DOHH2 (cell line): ENCODE results near the gene DNAH11.
"Not testable (repeated sequence)": the region's sequence is repeated elsewhere in the genome, so short reads cannot be mapped to it uniquely, and the experiment has no call there.

Experiments
- H3F3A ChIP-seq: fragments of 200-600 bp; sonication (generic), shearing (Covaris generic); 2 replicates; pipeline ENCODE4 v1.6.0; 2016; ENCODE audit warnings: antibody characterized with exemption, mild to moderate bottlenecking; ENCODE audit not compliant: control insufficient read depth, insufficient read depth
- H3K27ac ChIP-seq: fragments of 200-600 bp; sonication (generic); 2 replicates; pipeline ENCODE4 v1.5.1; 2014; ENCODE audit warnings: low read depth, mild to moderate bottlenecking, low read length, moderate library complexity
- H3K27me3 ChIP-seq: fragments of 200-600 bp; sonication (generic); 2 replicates; pipeline ENCODE4 v1.6.1; 2014; ENCODE audit warnings: mild to moderate bottlenecking, low read length, mixed read lengths; ENCODE audit not compliant: control insufficient read depth
- H3K36me3 ChIP-seq: fragments of 200-600 bp; sonication (generic); 2 replicates; pipeline ENCODE4 v1.6.1; 2014; ENCODE audit warnings: mild to moderate bottlenecking, low read length, moderate library complexity, mixed read lengths; ENCODE audit not compliant: control insufficient read depth
- H3K4me1 ChIP-seq: fragments of 200-600 bp; sonication (generic); 2 replicates; pipeline ENCODE4 v1.6.1; 2014; ENCODE audit warnings: mild to moderate bottlenecking, low read length, mixed read lengths; ENCODE audit not compliant: control insufficient read depth
- H3K4me2 ChIP-seq: fragments of 200-600 bp; sonication (generic); 2 replicates; pipeline ENCODE4 v1.6.0; 2014; ENCODE audit warnings: mild to moderate bottlenecking, low read length, moderate library complexity
- H3K4me3 ChIP-seq: fragments of 200-600 bp; sonication (generic); 2 replicates; pipeline ENCODE4 v1.5.1; 2014; ENCODE audit warnings: mild to moderate bottlenecking, low read length, mixed read lengths
- H3K79me2 ChIP-seq: fragments of 200-600 bp; sonication (generic); 2 replicates; pipeline ENCODE4 v1.6.1; 2014; ENCODE audit warnings: mild to moderate bottlenecking, low read length, mixed read lengths; ENCODE audit not compliant: control insufficient read depth
- H3K9me2 ChIP-seq: fragments of 200-600 bp; sonication (generic); replicated peaks from 2 replicates; pipeline ENCODE4 v1.6.1; 2014; ENCODE audit warnings: mild to moderate bottlenecking, low read length, mixed read lengths; ENCODE audit not compliant: control insufficient read depth
- H3K9me3 ChIP-seq: fragments of 200-600 bp; sonication (generic); 2 replicates; pipeline ENCODE4 v1.6.1; 2014; ENCODE audit warnings: antibody characterized with exemption, low read length, mixed read lengths; ENCODE audit not compliant: control insufficient read depth, insufficient read depth
- H4K20me1 ChIP-seq: fragments of 200-600 bp; sonication (generic); 2 replicates; pipeline ENCODE4 v1.6.0; 2014; ENCODE audit warnings: low read depth, mild to moderate bottlenecking, antibody characterized with exemption, low read length, moderate library complexity; ENCODE audit not compliant: control insufficient read depth, insufficient read depth
- CTCF ChIP-seq: fragments of 200-600 bp; sonication (generic); IDR thresholded peaks from one replicate; pipeline ENCODE4 v1.5.1; 2014; ENCODE audit warnings: antibody characterized with exemption, mild to moderate bottlenecking, low read depth, low read length; ENCODE audit not compliant: poor library complexity, severe bottlenecking
- EZH2phosphoT487 ChIP-seq: fragments of 200-600 bp; sonication (generic); IDR thresholded peaks from 2 replicates; pipeline ENCODE4 v1.6.1; 2017; ENCODE audit warnings: borderline replicate concordance, mild to moderate bottlenecking, antibody characterized with exemption, low read length, moderate library complexity, mixed read lengths

DNAH11 gene

DNA sequence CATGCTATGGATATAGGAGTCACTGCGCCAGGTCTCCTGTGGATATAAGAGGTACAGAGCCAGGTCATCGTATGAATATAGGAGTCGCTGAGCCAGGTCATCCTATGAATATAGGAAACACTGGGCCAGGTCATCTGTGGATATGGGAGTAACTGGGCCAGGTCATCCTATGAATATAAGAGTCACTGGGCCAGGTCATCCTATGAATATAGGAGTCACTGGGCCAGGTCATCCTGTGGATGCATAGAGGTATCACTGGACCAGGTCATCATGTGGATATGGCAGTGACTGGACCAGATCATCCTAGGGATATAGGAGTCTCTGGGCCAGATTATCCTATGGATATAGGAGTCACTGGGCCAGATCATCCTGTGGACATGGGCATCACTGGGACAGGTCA, 181.7 kb downstream of the DNAH11 start:
- H3F3A ChIP-seq: no peaks in the 10 kb centered on the region
- H4K20me1 ChIP-seq: no peaks in the 10 kb centered on the region
- H3K9me2 ChIP-seq: no peaks in the 10 kb centered on the region
- H3K27ac ChIP-seq: no peak overlapping the region
- H3K36me3 ChIP-seq: no peaks in the 10 kb centered on the region
- H3K27me3 ChIP-seq: 0 out of 2 replicates have a peak, but pooled peaks cover 4% of the 10 kb centered on the region
- H3K79me2 ChIP-seq: no peaks in the 10 kb centered on the region
- H3K9me3 ChIP-seq: no peaks in the 10 kb centered on the region
- no peak overlapping the region for H3K4me3 ChIP-seq
- TF ChIP-seq CTCF (no peak), EZH2phosphoT487 (no peak)
- H3K4me2 ChIP-seq: no peak overlapping the region
- H3K4me1 ChIP-seq: no peaks in the 10 kb centered on the region

DNA sequence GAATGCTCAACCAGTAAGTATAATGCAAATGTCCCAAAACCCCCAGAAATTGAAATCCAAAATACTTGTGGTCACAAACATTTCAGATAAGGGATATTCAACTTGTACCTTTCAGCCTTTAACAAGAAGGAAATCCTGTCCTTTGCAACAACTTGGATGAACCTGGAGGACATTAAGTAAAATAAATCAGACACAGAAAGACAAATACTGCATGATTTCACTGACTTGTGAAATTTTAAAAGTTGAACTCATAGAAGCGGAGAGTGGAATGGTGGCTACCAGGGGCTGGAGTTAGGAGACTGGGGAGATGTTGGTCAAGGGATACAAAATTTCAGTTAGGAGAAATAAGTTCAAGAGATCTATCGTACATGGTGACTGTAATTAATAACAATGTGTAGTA, 187.6 kb downstream of the DNAH11 start:
- TF ChIP-seq EZH2phosphoT487: no peak
- TF ChIP-seq CTCF: no peak
- no peaks in the 10 kb centered on the region for H3K9me2 ChIP-seq
- no peak overlapping the region for H3K4me2 ChIP-seq
- no peaks in the 10 kb centered on the region for H4K20me1 ChIP-seq
- no peaks in the 10 kb centered on the region for H3K27me3 ChIP-seq
- no peaks in the 10 kb centered on the region for H3K9me3 ChIP-seq
- H3F3A ChIP-seq: no peaks in the 10 kb centered on the region
- H3K4me3 ChIP-seq: no peak overlapping the region
- no peaks in the 10 kb centered on the region for H3K79me2 ChIP-seq
- no peak overlapping the region for H3K27ac ChIP-seq
- no peaks in the 10 kb centered on the region for H3K36me3 ChIP-seq
- no peaks in the 10 kb centered on the region for H3K4me1 ChIP-seq

GRCh38 chr7:21731977-21732376, 189.1 kb downstream of the DNAH11 start:
- Histone ChIP-seq H3K36me3 (no peaks in the 10 kb centered on the region), H3K27me3 (no peaks in the 10 kb centered on the region), H4K20me1 (no peaks in the 10 kb centered on the region), H3K9me2 (no peaks in the 10 kb centered on the region), H3K27ac (no peak overlapping the region), H3K4me3 (no peak overlapping the region), H3F3A (no peaks in the 10 kb centered on the region), H3K9me3 (no peaks in the 10 kb centered on the region), H3K79me2 (no peaks in the 10 kb centered on the region), H3K4me1 (no peaks in the 10 kb centered on the region), H3K4me2 (no peak overlapping the region)
- no peak for TF ChIP-seq CTCF
- no peak for TF ChIP-seq EZH2phosphoT487

DNA sequence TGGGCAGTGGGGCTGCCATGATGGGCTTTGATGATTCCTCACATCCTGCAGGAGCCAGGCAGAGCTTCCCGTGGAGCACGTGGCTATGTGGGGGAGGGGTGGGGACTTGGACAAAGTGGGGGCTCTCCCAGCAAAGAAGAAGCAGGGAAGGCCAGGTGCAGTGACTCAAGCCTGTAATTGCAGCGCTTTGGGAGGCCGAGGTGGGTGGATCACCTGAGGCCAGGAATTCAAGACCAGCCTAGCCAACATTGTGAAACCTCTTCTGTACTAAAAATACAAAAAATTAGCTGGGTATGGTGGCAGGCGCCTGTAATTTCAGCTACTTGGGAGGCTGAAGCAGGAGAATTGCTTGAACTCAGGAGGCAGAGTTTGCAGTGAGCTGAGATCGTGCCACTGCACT, 190.1 kb downstream of the DNAH11 start:
- not testable (repeated sequence) for H3K4me2 ChIP-seq, H3K4me1 ChIP-seq, H3K79me2 ChIP-seq, H3K9me2 ChIP-seq, H3K27me3 ChIP-seq, H4K20me1 ChIP-seq, H3K27ac ChIP-seq, H3K9me3 ChIP-seq, H3K4me3 ChIP-seq, H3K36me3 ChIP-seq, H3F3A ChIP-seq
